ENCODE results near the gene CST7. TPM values are rescaled to one million over a fixed set of nuclear protein-coding genes. Genes with fewer than 3 reads are reported as not detected.

CST7 gene
- total and polyA plus RNA-seq, 10 of the 15 experiments (the other 5 are each of a cell fraction or from before 2014, with no cell fraction given): 0.69 TPM; not detected in 9

- DNase-seq (ENCODE audit: low read depth, low spot score) (no peak), FAIRE-seq (no peak), ATAC-seq (no peak)
- RAD21 ChIA-PET (ENCODE audit: unreplicated experiment): interaction anchor here (1.3 to 2.1 kb wide), 2 partner anchors 65 to 71 kb away, joined by 3 to 14 read pairs; no protein-coding TSS in a partner anchor
- CTCF ChIA-PET: interaction anchor here (1.0 to 13.8 kb wide), 2 partner anchors 34 to 60 kb away, joined by 3 to 244 read pairs; partner anchors contain the start of gene ACSS1
- no peaks in the 10 kb centered on the region for H4K20me1 ChIP-seq (ENCODE audit: control insufficient read depth, insufficient read depth)
- BruUV-seq (replicated peaks): no TSS peak
- H2AFZ ChIP-seq (ENCODE audit: control insufficient read depth, low read depth, low read length): no peak overlapping the region
- SMC1A ChIA-PET (ENCODE audit: uncharacterized antibody, unreplicated experiment): interaction anchor here (1.5 kb wide), 1 partner anchor 92 kb away, joined by 3 read pairs; no protein-coding TSS in a partner anchor
- intact Hi-C loops (cut with micrococcal nuclease; ENCODE audit: unreplicated experiment) (loop anchor here (5.0 kb wide), 1 partner anchor 288 kb away; no protein-coding TSS in a partner anchor), in situ Hi-C loops (cut with MboI) (no loop called here)
- no peaks in the 10 kb centered on the region for H3K9me3 ChIP-seq (replicated peaks; ENCODE audit: control insufficient read depth, insufficient read depth, low read length)
- H3K27me3 ChIP-seq (replicated peaks in 1 of 2; ENCODE audit: control insufficient read depth in 2 of 2, insufficient read depth in 2 of 2, low read length in 1 of 2): no peaks in the 10 kb centered on the region
- H3K27ac ChIP-seq (ENCODE audit: control insufficient read depth, insufficient read depth): no peak overlapping the region
- no peaks in the 10 kb centered on the region for H3K79me2 ChIP-seq (ENCODE audit: control insufficient read depth, insufficient read depth, low read length)
- 56% methylated on average over 4 of the region's 4 CpGs for WGBS (ENCODE audit: insufficient coverage, insufficient replicate concordance, low lambda C conversion rate, missing lambda C conversion rate)
- no peaks in the 10 kb centered on the region for H3K36me3 ChIP-seq (ENCODE audit: control insufficient read depth in 2 of 2, insufficient read depth in 2 of 2, low read length in 1 of 2)
- H3K4me3 ChIP-seq: no peak overlapping the region
- no peaks in the 10 kb centered on the region for H3K4me1 ChIP-seq (ENCODE audit: control insufficient read depth, insufficient read depth, low read length)
- H3K9ac ChIP-seq (ENCODE audit: control insufficient read depth, insufficient read depth, low read length): no peak overlapping the region
- H3K4me2 ChIP-seq (ENCODE audit: control insufficient read depth, insufficient read depth): no peak overlapping the region
- no peak for TF ChIP-seq FOXM1 (IDR thresholded peaks at IDR 0.05; ENCODE audit: low read depth, low read length)
- TF ChIP-seq SREBF2 (IDR thresholded peaks at IDR 0.05; ENCODE audit: low read length): no peak
- no peak for TF ChIP-seq CBX5 (IDR thresholded peaks at IDR 0.05; ENCODE audit: low read depth)
- no peak for TF ChIP-seq IKZF1 (conservative IDR thresholded peaks at IDR 0.05)
- no peak for TF ChIP-seq MTA2 (IDR thresholded peaks at IDR 0.05; ENCODE audit: low read depth)
- TF ChIP-seq JUND (IDR thresholded peaks at IDR 0.05; ENCODE audit: low read depth, low read length): no peak
- TF ChIP-seq EP300 (IDR thresholded peaks at IDR 0.05; ENCODE audit: borderline replicate concordance in 1 of 2, control insufficient read depth in 1 of 2, low read depth in 2 of 2, low read length in 2 of 2): no peak
- no peak for TF ChIP-seq CUX1 (IDR thresholded peaks at IDR 0.05; ENCODE audit: insufficient replicate concordance, low read depth, low read length)
- no peak for TF ChIP-seq MAX (IDR thresholded peaks at IDR 0.05; ENCODE audit: low read depth, low read length)
- POLR2A ChIA-PET: interaction anchor here (0.5 kb wide), 1 partner anchor 54 kb away, joined by 5 read pairs; no protein-coding TSS in a partner anchor
These were observed 50.5 kb downstream of the CST7 start for GRCh38 chr20:24999568-24999967.
